GM12878 (cell line): ENCODE measurements around the gene TCEAL9. TPM values are rescaled to one million over a fixed set of nuclear protein-coding genes. Genes with fewer than 3 reads are reported as not detected.

Experiments used
- ATAC-seq: fragments of 200-7000 bp; cut with Tn5 transposase; 3 replicates; pipeline ENCODE4 v1.9.1; 2020; ENCODE audit warnings: mild to moderate bottlenecking, moderate library complexity
- BruUV-seq: library from RNA; stranded (reverse); fragments of 400-500 nt; replicated peaks from 2 replicates; lab custom pipeline; 2021; lab: Mats Ljungman, UMichigan
- CTCF ChIA-PET: fragments of 300-600 bp; sonication (Branson Sonifier 250); formaldehyde crosslinking; extraction: SDS; loops from one replicate; lab custom pipeline; 2021; ENCODE audit warnings: inconsistent platforms; lab: Yijun Ruan, JAX
- POLR2A ChIA-PET: fragments of 350-600 bp; formaldehyde crosslinking; extraction: SDS; loops from one replicate; lab custom pipeline; 2021; ENCODE audit warnings: inconsistent platforms; lab: Charles Lee
- RAD21 ChIA-PET: fragments of 300-600 bp; sonication (Branson Sonifier 250); formaldehyde crosslinking; loops from one replicate; lab custom pipeline; 2023; ENCODE audit warnings: antibody characterized with exemption; ENCODE audit not compliant: unreplicated experiment; lab: Charles Lee
- SMC1A ChIA-PET: fragments of 300-600 bp; sonication (Branson Sonifier 250); formaldehyde crosslinking; loops from one replicate; lab custom pipeline; 2023; ENCODE audit not compliant: unreplicated experiment, uncharacterized antibody; lab: Charles Lee
- DNase-seq: peaks from one replicate; pipeline ENCODE4 v3.0.0-alpha.2; 2011; ENCODE audit warnings: low read depth, low spot score
- FAIRE-seq: peaks from 3 replicates; lab custom pipeline; 2011; peaks lifted over from hg19 to GRCh38; lab: Jason Lieb, UNC
- H2AFZ ChIP-seq: 2 replicates; pipeline ENCODE4 v1.6.0; 2011; ENCODE audit warnings: low read depth, low read length, control low read depth; ENCODE audit not compliant: control insufficient read depth
- H3K27ac ChIP-seq: 2 replicates; pipeline ENCODE4 v1.5.1; 2011; ENCODE audit warnings: control low read depth; ENCODE audit not compliant: control insufficient read depth, insufficient read depth
- H3K27me3 ChIP-seq, 2 experiments: replicated peaks in 1 of 2; 2 replicates each; pipeline versions ENCODE4 v1.6.0 to v1.6.1; 2011; ENCODE audit warnings: low read length in 1 of 2; ENCODE audit not compliant: control insufficient read depth in 2 of 2, insufficient read depth in 2 of 2
- H3K36me3 ChIP-seq, 2 experiments: 2 replicates each; pipeline ENCODE4 v1.5.1; 2011; ENCODE audit warnings: low read length in 1 of 2; ENCODE audit not compliant: control insufficient read depth in 2 of 2, insufficient read depth in 2 of 2
- H3K4me1 ChIP-seq: 2 replicates; pipeline ENCODE4 v1.6.1; 2011; ENCODE audit warnings: mild to moderate bottlenecking, low read length, moderate library complexity, mixed read lengths; ENCODE audit not compliant: control insufficient read depth, insufficient read depth
- H3K4me2 ChIP-seq: 2 replicates; pipeline ENCODE4 v1.6.0; 2011; ENCODE audit warnings: control low read depth; ENCODE audit not compliant: control insufficient read depth, insufficient read depth
- H3K4me3 ChIP-seq: fragments of 200-600 bp; sonication (generic); 2 replicates; pipeline ENCODE4 v1.5.1; 2016
- H3K79me2 ChIP-seq: 2 replicates; pipeline ENCODE4 v1.6.0; 2011; ENCODE audit warnings: low read length; ENCODE audit not compliant: control insufficient read depth, insufficient read depth
- H3K9ac ChIP-seq: 2 replicates; pipeline ENCODE4 v1.8.0; 2011; ENCODE audit warnings: low read length, control low read depth, mixed read lengths; ENCODE audit not compliant: control insufficient read depth, insufficient read depth
- H3K9me3 ChIP-seq: replicated peaks from 3 replicates; pipeline ENCODE4 v1.5.1; 2011; ENCODE audit warnings: mild to moderate bottlenecking, low read length; ENCODE audit not compliant: control insufficient read depth, insufficient read depth
- H4K20me1 ChIP-seq: 2 replicates; pipeline ENCODE4 v1.6.0; 2011; ENCODE audit not compliant: control insufficient read depth, insufficient read depth
- BACH1 ChIP-seq: fragments of 450-650 bp; IDR thresholded peaks from 2 replicates; pipeline ENCODE4 v1.6.1; 2017; ENCODE audit warnings: mild to moderate bottlenecking, borderline replicate concordance
- MYC ChIP-seq: IDR thresholded peaks from 2 replicates; pipeline ENCODE4 v1.6.1; 2011; ENCODE audit warnings: mild to moderate bottlenecking, low read length, moderate library complexity, inconsistent platforms; ENCODE audit not compliant: insufficient read depth, insufficient replicate concordance, insufficient read length, severe bottlenecking
- NBN ChIP-seq: fragments of 450-650 bp; IDR thresholded peaks from 2 replicates; pipeline ENCODE4 v1.6.1; 2016
- NFYA ChIP-seq: IDR thresholded peaks from 2 replicates; pipeline ENCODE4 v1.6.1; 2011; ENCODE audit warnings: low read depth, mild to moderate bottlenecking, low read length, improper control_type of control experiment, borderline replicate concordance
- RAD51 ChIP-seq: fragments of 450-650 bp; IDR thresholded peaks from 2 replicates; pipeline ENCODE4 v1.6.1; 2016; ENCODE audit warnings: moderate library complexity, mild to moderate bottlenecking, inconsistent platforms
- WGBS: methylation state at CpG from one replicate; pipeline ENCODE4 v1.1.6; 2016; ENCODE audit warnings: low lambda C conversion rate; ENCODE audit not compliant: insufficient replicate concordance, insufficient coverage; ENCODE audit errors: missing lambda C conversion rate; 5-methylcytosine and 5-hydroxymethylcytosine counted together
- in situ Hi-C: fragments of 300-500 bp; cut with MboI; formaldehyde crosslinking; loops from 9 replicates; pipeline ENCODE4 v1.14.3; 2018; ENCODE audit warnings: mixed read lengths
- intact Hi-C: fragments of 100-400 bp; cut with micrococcal nuclease; formaldehyde crosslinking; loops from one replicate; pipeline ENCODE4 v1.14.2; 2022; ENCODE audit not compliant: unreplicated experiment
- polyA plus RNA-seq, 11 experiments: library from polyadenylated mRNA; depleted of rRNA in 4 of 11; unstranded in 6 of 11; stranded (reverse) in 5 of 11; fragments of >200 nt; fragmentation: Nextera tagmentation in 4 of 11; fragmentation: Illumina TruSeq in 1 of 11; extraction: Ambion mirVana in 4 of 11; extraction: Trizol in 1 of 11; gene quantifications; 1 replicate in 1 of 11; 2 replicates in 10 of 11; pipeline versions ENCODE4 v1.2.1 to v1.2.3, GENCODE V29; 2011 to 2016; ENCODE audit warnings: inconsistent platforms in 2 of 11, missing spikeins in 2 of 11, low read depth in 1 of 11
- total RNA-seq, 4 experiments: library from RNA; depleted of rRNA in 3 of 4; stranded (reverse); fragments of >200 nt in 3 of 4; fragmentation: Illumina TruSeq in 1 of 4; extraction: Trizol in 1 of 4; gene quantifications; 2 replicates each; pipeline versions ENCODE4 v1.2.1 to v1.2.3, GENCODE V29; 2013 to 2021
- TF ChIP-seq, protein P1 (sequence below): fragments of 150-350 bp; IDR thresholded peaks from 2 replicates; pipeline ENCODE4 v1.6.1; 2016; ENCODE audit warnings: low read depth, low read length

Gene TCEAL9
- total and polyA plus RNA-seq, 10 of the 15 experiments (the other 5 are each of a cell fraction or from before 2014, with no cell fraction given), result 0.39 to 2.5 (median 0.90) TPM

DNA sequence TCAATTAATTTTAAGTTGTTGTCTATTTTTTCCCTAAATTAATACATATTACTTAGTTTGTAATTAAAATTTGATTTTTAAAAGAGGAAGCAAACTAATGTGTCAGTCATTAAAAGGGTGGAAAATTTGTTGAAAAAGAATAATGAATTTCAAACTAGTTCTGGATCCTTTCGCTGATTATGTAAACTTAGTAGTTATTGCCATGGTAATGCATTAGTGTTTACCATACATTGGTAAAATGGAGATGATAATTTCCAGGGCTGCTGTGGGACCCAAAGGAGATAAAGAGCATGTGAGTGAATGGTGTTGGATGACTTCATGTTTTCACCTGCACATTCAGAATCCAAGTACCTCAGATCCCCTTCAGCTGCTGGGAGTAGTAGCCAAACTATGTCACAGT lies 26.6 kb downstream of the TCEAL9 start:
- no peak overlapping the region for H2AFZ ChIP-seq
- H3K4me1 ChIP-seq, result no peaks in the 10 kb centered on the region
- no peak for TF ChIP-seq BACH1
- TF ChIP-seq NBN, result no peak
- TF ChIP-seq NFYA, result no peak
- no peak for TF ChIP-seq MYC
- TF ChIP-seq, protein P1, sequence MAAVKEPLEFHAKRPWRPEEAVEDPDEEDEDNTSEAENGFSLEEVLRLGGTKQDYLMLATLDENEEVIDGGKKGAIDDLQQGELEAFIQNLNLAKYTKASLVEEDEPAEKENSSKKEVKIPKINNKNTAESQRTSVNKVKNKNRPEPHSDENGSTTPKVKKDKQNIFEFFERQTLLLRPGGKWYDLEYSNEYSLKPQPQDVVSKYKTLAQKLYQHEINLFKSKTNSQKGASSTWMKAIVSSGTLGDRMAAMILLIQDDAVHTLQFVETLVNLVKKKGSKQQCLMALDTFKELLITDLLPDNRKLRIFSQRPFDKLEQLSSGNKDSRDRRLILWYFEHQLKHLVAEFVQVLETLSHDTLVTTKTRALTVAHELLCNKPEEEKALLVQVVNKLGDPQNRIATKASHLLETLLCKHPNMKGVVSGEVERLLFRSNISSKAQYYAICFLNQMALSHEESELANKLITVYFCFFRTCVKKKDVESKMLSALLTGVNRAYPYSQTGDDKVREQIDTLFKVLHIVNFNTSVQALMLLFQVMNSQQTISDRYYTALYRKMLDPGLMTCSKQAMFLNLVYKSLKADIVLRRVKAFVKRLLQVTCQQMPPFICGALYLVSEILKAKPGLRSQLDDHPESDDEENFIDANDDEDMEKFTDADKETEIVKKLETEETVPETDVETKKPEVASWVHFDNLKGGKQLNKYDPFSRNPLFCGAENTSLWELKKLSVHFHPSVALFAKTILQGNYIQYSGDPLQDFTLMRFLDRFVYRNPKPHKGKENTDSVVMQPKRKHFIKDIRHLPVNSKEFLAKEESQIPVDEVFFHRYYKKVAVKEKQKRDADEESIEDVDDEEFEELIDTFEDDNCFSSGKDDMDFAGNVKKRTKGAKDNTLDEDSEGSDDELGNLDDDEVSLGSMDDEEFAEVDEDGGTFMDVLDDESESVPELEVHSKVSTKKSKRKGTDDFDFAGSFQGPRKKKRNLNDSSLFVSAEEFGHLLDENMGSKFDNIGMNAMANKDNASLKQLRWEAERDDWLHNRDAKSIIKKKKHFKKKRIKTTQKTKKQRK, result no peak
- no peak for TF ChIP-seq RAD51
- RAD21 ChIA-PET, result no interaction called here
- H3K9ac ChIP-seq, result no peak overlapping the region
- 46% methylated on average over 1 of the region's 1 CpG for WGBS
- CTCF ChIA-PET, result no interaction called here
- H3K4me3 ChIP-seq, result no peak overlapping the region
- no peaks in the 10 kb centered on the region; a peak in 1 of 4 replicates for H3K27me3 ChIP-seq
- H3K79me2 ChIP-seq, result no peaks in the 10 kb centered on the region
- H4K20me1 ChIP-seq, result no peaks in the 10 kb centered on the region
- ATAC-seq (no peak), DNase-seq (no peak), FAIRE-seq (no peak)
- POLR2A ChIA-PET, result no interaction called here
- SMC1A ChIA-PET, result no interaction called here
- H3K36me3 ChIP-seq, result no peaks in the 10 kb centered on the region
- no TSS peak for BruUV-seq
- H3K9me3 ChIP-seq, result no peaks in the 10 kb centered on the region
- H3K4me2 ChIP-seq, result no peak overlapping the region
- intact Hi-C loops, result no loop called here
- H3K27ac ChIP-seq, result no peak overlapping the region
- in situ Hi-C loops, result no loop called here
